Endothelial cell of umbilical vein (primary cell): Measurements from ENCODE around the gene LDLRAD4.

Experiments
- EZH2 ChIP-seq: IDR thresholded peaks from 2 replicates; pipeline ENCODE4 v1.6.1; 2012; ENCODE audit warnings: borderline replicate concordance, low read depth, mild to moderate bottlenecking, moderate library complexity, low read length, inconsistent platforms; ENCODE audit not compliant: severe bottlenecking
- GATA2 ChIP-seq: IDR thresholded peaks from 2 replicates; pipeline ENCODE4 v1.7.0; 2011; ENCODE audit warnings: low read depth, mild to moderate bottlenecking, moderate library complexity, mixed read lengths, low read length; ENCODE audit not compliant: insufficient read length, insufficient read depth
- JUN ChIP-seq: IDR thresholded peaks from 2 replicates; pipeline ENCODE4 v1.6.1; 2011; ENCODE audit warnings: borderline replicate concordance, low read depth; ENCODE audit not compliant: insufficient read length, insufficient read depth
- MYC ChIP-seq: IDR thresholded peaks from one replicate; pipeline ENCODE4 v1.6.1; 2011; ENCODE audit warnings: mild to moderate bottlenecking, low read depth, low read length
- POLR2A ChIP-seq: IDR thresholded peaks from 2 replicates; pipeline ENCODE4 v1.6.1; 2012; ENCODE audit warnings: low read depth, mild to moderate bottlenecking, control low read depth, low read length
- POLR2AphosphoS5 ChIP-seq: IDR thresholded peaks from 2 replicates; pipeline ENCODE4 v1.6.1; 2012; ENCODE audit warnings: low read depth, mild to moderate bottlenecking, control low read depth, low read length, moderate library complexity; ENCODE audit not compliant: insufficient read depth
- TF ChIP-seq, protein P1 (sequence below): IDR thresholded peaks from 2 replicates; pipeline ENCODE4 v1.6.1; 2011; ENCODE audit not compliant: insufficient read depth, insufficient read length
- TF ChIP-seq, protein P2 (sequence below), 2 donors: IDR thresholded peaks; 1 replicate in 1 of 2; 2 replicates in 1 of 2; pipeline ENCODE4 v1.5.1; 2011; ENCODE audit warnings: low read length in 2 of 2, mild to moderate bottlenecking in 2 of 2, moderate library complexity in 2 of 2, control low read depth in 1 of 2, inconsistent platforms in 1 of 2, low read depth in 1 of 2; ENCODE audit not compliant: insufficient read depth in 1 of 2; ENCODE audit errors: extremely low read depth in 1 of 2

DNA sequence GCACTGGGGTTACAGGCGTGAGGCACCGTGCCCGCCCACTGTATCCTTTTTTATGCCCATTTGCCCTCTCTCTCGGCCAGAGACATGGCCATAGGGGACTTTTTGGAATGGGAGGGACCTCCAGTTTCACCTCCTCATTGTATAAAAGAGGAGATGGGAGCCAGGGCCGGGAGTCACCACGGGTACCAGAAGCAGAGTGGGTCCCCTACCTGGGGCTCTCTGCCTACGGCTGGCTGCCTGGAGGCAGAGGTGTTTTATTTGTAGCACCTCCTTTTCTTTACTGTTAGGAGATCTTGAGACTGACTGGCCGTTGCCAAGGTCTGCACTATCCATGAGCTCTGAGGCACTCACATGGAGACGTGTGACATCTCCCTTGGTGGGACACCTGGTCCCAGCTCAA lies 162.8 kb downstream of the LDLRAD4 start:
- TF ChIP-seq POLR2A: no peak
- TF ChIP-seq, protein P1, sequence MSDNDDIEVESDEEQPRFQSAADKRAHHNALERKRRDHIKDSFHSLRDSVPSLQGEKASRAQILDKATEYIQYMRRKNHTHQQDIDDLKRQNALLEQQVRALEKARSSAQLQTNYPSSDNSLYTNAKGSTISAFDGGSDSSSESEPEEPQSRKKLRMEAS: no peak
- no peak for TF ChIP-seq POLR2AphosphoS5
- TF ChIP-seq, protein P2, sequence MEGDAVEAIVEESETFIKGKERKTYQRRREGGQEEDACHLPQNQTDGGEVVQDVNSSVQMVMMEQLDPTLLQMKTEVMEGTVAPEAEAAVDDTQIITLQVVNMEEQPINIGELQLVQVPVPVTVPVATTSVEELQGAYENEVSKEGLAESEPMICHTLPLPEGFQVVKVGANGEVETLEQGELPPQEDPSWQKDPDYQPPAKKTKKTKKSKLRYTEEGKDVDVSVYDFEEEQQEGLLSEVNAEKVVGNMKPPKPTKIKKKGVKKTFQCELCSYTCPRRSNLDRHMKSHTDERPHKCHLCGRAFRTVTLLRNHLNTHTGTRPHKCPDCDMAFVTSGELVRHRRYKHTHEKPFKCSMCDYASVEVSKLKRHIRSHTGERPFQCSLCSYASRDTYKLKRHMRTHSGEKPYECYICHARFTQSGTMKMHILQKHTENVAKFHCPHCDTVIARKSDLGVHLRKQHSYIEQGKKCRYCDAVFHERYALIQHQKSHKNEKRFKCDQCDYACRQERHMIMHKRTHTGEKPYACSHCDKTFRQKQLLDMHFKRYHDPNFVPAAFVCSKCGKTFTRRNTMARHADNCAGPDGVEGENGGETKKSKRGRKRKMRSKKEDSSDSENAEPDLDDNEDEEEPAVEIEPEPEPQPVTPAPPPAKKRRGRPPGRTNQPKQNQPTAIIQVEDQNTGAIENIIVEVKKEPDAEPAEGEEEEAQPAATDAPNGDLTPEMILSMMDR (IDR thresholded peaks at IDR 0.05; ENCODE audit: extremely low read depth in 1 of 2, insufficient read depth in 1 of 2, low read depth in 1 of 2, low read length in 2 of 2): no peak
- no peak for TF ChIP-seq GATA2
- no peak for TF ChIP-seq MYC
- TF ChIP-seq EZH2: no peak
- TF ChIP-seq JUN: no peak
